LNCaP clone FGC (cell line): ENCODE data around the gene ARHGAP10.
"Not testable (repeated sequence)": the region's sequence is repeated elsewhere in the genome, so short reads cannot be mapped to it uniquely, and the experiment has no call there.

ENCODE experiments used
- DNase-seq: peaks from one replicate; pipeline ENCODE4 v3.0.0-alpha.2; 2011; ENCODE audit warnings: low read depth
- H3K4me3 ChIP-seq: 2 replicates; pipeline ENCODE4 v1.5.1; 2011; ENCODE audit warnings: mild to moderate bottlenecking, low read depth, low read length, control low read depth
- CTCF ChIP-seq: IDR thresholded peaks from 2 replicates; pipeline ENCODE4 v1.5.1; 2012; ENCODE audit warnings: mild to moderate bottlenecking; ENCODE audit not compliant: control insufficient read depth, insufficient read depth; ENCODE audit errors: extremely low read depth

Gene ARHGAP10

GRCh38 chr4:148078061-148078460 is 346.2 kb downstream of the ARHGAP10 start:
- no peak for DNase-seq
- H3K4me3 ChIP-seq, result no peak overlapping the region
- TF ChIP-seq CTCF, result no peak

- H3K4me3 ChIP-seq, result no peak overlapping the region
- no peak for TF ChIP-seq CTCF
- DNase-seq, result no peak
These were observed 348.1 kb downstream of the ARHGAP10 start for GRCh38 chr4:148079961-148080360.

GRCh38 chr4:148081267-148081666 is 349.4 kb downstream of the ARHGAP10 start:
- no peak for TF ChIP-seq CTCF
- H3K4me3 ChIP-seq, result no peak overlapping the region
- no peak for DNase-seq

GRCh38 chr4:148081745-148082144 is 349.9 kb downstream of the ARHGAP10 start:
- no peak for DNase-seq
- no peak for TF ChIP-seq CTCF
- H3K4me3 ChIP-seq, result no peak overlapping the region

GRCh38 chr4:148083073-148083472 is 351.2 kb downstream of the ARHGAP10 start:
- not testable (repeated sequence) for H3K4me3 ChIP-seq, DNase-seq

- DNase-seq, result no peak
- H3K4me3 ChIP-seq, result no peak overlapping the region
- no peak for TF ChIP-seq CTCF
These were observed 357.7 kb downstream of the ARHGAP10 start for GRCh38 chr4:148089624-148090023.

GRCh38 chr4:148090029-148090428 is 358.1 kb downstream of the ARHGAP10 start:
- DNase-seq, result no peak
- no peak for TF ChIP-seq CTCF
- no peak overlapping the region for H3K4me3 ChIP-seq
